Activated CD4-positive, alpha-beta T cell treated with anti-CD3 and anti-CD28 coated beads, Interleukin-2, amount 10 ng/mL, durations not matched to agents 7 days and 5 days (primary cell): ENCODE measurements around the gene PXDN. TPM values are rescaled to one million over a fixed set of nuclear protein-coding genes. Genes with fewer than 3 reads are reported as not detected.
"Not testable (repeated sequence)": the region's sequence is repeated elsewhere in the genome, so short reads cannot be mapped to it uniquely, and the experiment has no call there.

Source experiments
- CTCF ChIA-PET: fragments of 350-600 bp; sonication (Branson Sonifier 250); formaldehyde crosslinking; loops from one replicate; lab custom pipeline; 2021; ENCODE audit warnings: antibody characterized with exemption; lab: Charles Lee
- POLR2A ChIA-PET: fragments of 350-600 bp; sonication (Branson Sonifier 250); formaldehyde crosslinking; loops from one replicate; lab custom pipeline; 2021; ENCODE audit warnings: antibody characterized with exemption; lab: Charles Lee
- DNase-seq: peaks from one replicate; pipeline ENCODE4 v3.0.0-alpha.2; 2020
- H3K27ac Mint-ChIP-seq: one replicate; pipeline ENCODE4 v1.8.0; 2021; ENCODE audit warnings: mild to moderate bottlenecking, moderate library complexity, mixed read lengths
- H3K27me3 Mint-ChIP-seq: one replicate; pipeline ENCODE4 v1.8.0; 2021; ENCODE audit warnings: mixed read lengths
- H3K36me3 Mint-ChIP-seq: one replicate; pipeline ENCODE4 v1.8.0; 2021; ENCODE audit warnings: low read depth, mixed read lengths
- H3K4me1 Mint-ChIP-seq: one replicate; pipeline ENCODE4 v1.8.0; 2021; ENCODE audit warnings: mixed read lengths
- H3K4me3 Mint-ChIP-seq: one replicate; pipeline ENCODE4 v1.8.0; 2021; ENCODE audit warnings: mild to moderate bottlenecking, moderate library complexity, mixed read lengths
- H3K9me3 Mint-ChIP-seq: one replicate; pipeline ENCODE4 v1.8.0; 2021; ENCODE audit warnings: mixed read lengths
- total RNA-seq, 2 experiments: library from RNA; stranded (reverse); gene quantifications; one replicate each; pipeline ENCODE4 v1.2.3, GENCODE V29; 2021

PXDN gene
- total RNA-seq, 2 experiments from 2014 or later, result 0.20 to 0.58 TPM

GRCh38 chr2:1728821-1729220 lies 15.5 kb downstream of the PXDN start:
- Mint-ChIP-seq H3K27me3 (no peaks in the 10 kb centered on the region), H3K4me1 (no peaks in the 10 kb centered on the region), H3K4me3 (no peak overlapping the region), H3K27ac (no peak overlapping the region), H3K36me3 (no peaks in the 10 kb centered on the region), H3K9me3 (no peaks in the 10 kb centered on the region)
- ChIA-PET POLR2A (no interaction called here), CTCF (no interaction called here)
- no peak for DNase-seq

GRCh38 chr2:1727796-1728474 lies 16.4 kb downstream of the PXDN start:
- no peaks in the 10 kb centered on the region for H3K36me3 Mint-ChIP-seq
- POLR2A ChIA-PET, result no interaction called here
- CTCF ChIA-PET, result no interaction called here
- no peaks in the 10 kb centered on the region for H3K4me1 Mint-ChIP-seq
- H3K27me3 Mint-ChIP-seq, result no peaks in the 10 kb centered on the region
- no peak for DNase-seq
- H3K27ac Mint-ChIP-seq, result no peak overlapping the region
- H3K4me3 Mint-ChIP-seq, result no peak overlapping the region
- no peaks in the 10 kb centered on the region for H3K9me3 Mint-ChIP-seq

- CTCF ChIA-PET, result no interaction called here
- no peaks in the 10 kb centered on the region for H3K4me1 Mint-ChIP-seq
- H3K27me3 Mint-ChIP-seq, result no peaks in the 10 kb centered on the region
- H3K9me3 Mint-ChIP-seq, result no peaks in the 10 kb centered on the region
- no peak overlapping the region for H3K27ac Mint-ChIP-seq
- H3K36me3 Mint-ChIP-seq, result no peaks in the 10 kb centered on the region
- H3K4me3 Mint-ChIP-seq, result no peak overlapping the region
- DNase-seq, result no peak
- POLR2A ChIA-PET, result no interaction called here
These were observed 17.1 kb downstream of the PXDN start for GRCh38 chr2:1727101-1727771.

GRCh38 chr2:1726558-1726957 lies 17.8 kb downstream of the PXDN start:
- no peak overlapping the region for H3K4me3 Mint-ChIP-seq
- DNase-seq, result no peak
- no peaks in the 10 kb centered on the region for H3K4me1 Mint-ChIP-seq
- no peaks in the 10 kb centered on the region for H3K36me3 Mint-ChIP-seq
- no peak overlapping the region for H3K27ac Mint-ChIP-seq
- CTCF ChIA-PET, result no interaction called here
- POLR2A ChIA-PET, result no interaction called here
- no peaks in the 10 kb centered on the region for H3K9me3 Mint-ChIP-seq
- H3K27me3 Mint-ChIP-seq, result no peaks in the 10 kb centered on the region

- POLR2A ChIA-PET, H3K4me1 Mint-ChIP-seq, DNase-seq, H3K4me3 Mint-ChIP-seq, H3K27ac Mint-ChIP-seq, H3K36me3 Mint-ChIP-seq, H3K27me3 Mint-ChIP-seq, H3K9me3 Mint-ChIP-seq, CTCF ChIA-PET: not testable (repeated sequence)
These were observed 20.0 kb downstream of the PXDN start for GRCh38 chr2:1724351-1724750.

GRCh38 chr2:1723397-1724042 lies 20.8 kb downstream of the PXDN start:
- POLR2A ChIA-PET, result no interaction called here
- CTCF ChIA-PET, result no interaction called here
- Mint-ChIP-seq H3K27ac (no peak overlapping the region), H3K36me3 (no peaks in the 10 kb centered on the region), H3K9me3 (no peaks in the 10 kb centered on the region), H3K4me3 (no peak overlapping the region), H3K27me3 (no peaks in the 10 kb centered on the region), H3K4me1 (no peaks in the 10 kb centered on the region)
- no peak for DNase-seq

GRCh38 chr2:1722692-1723091 lies 21.6 kb downstream of the PXDN start:
- no peaks in the 10 kb centered on the region for H3K4me1 Mint-ChIP-seq
- peaks cover 2% of the 10 kb centered on the region for H3K9me3 Mint-ChIP-seq
- DNase-seq, result no peak
- no peaks in the 10 kb centered on the region for H3K36me3 Mint-ChIP-seq
- H3K27ac Mint-ChIP-seq, result no peak overlapping the region
- POLR2A ChIA-PET, result no interaction called here
- H3K27me3 Mint-ChIP-seq, result no peaks in the 10 kb centered on the region
- CTCF ChIA-PET, result no interaction called here
- H3K4me3 Mint-ChIP-seq, result no peak overlapping the region

GRCh38 chr2:1721706-1722646 lies 22.3 kb downstream of the PXDN start:
- CTCF ChIA-PET, result no interaction called here
- H3K4me1 Mint-ChIP-seq, result no peaks in the 10 kb centered on the region
- H3K4me3 Mint-ChIP-seq, result no peak overlapping the region
- no peak for DNase-seq
- no peaks in the 10 kb centered on the region for H3K36me3 Mint-ChIP-seq
- no peak overlapping the region for H3K27ac Mint-ChIP-seq
- no peaks in the 10 kb centered on the region for H3K27me3 Mint-ChIP-seq
- POLR2A ChIA-PET, result no interaction called here
- H3K9me3 Mint-ChIP-seq, result peaks cover 2% of the 10 kb centered on the region

- CTCF ChIA-PET, result no interaction called here
- Mint-ChIP-seq H3K27me3 (no peaks in the 10 kb centered on the region), H3K36me3 (no peaks in the 10 kb centered on the region), H3K27ac (no peak overlapping the region), H3K9me3 (peaks cover 2% of the 10 kb centered on the region), H3K4me3 (no peak overlapping the region), H3K4me1 (no peaks in the 10 kb centered on the region)
- POLR2A ChIA-PET, result no interaction called here
- no peak for DNase-seq
These were observed 25.7 kb downstream of the PXDN start for GRCh38 chr2:1718339-1719220.

GRCh38 chr2:1717113-1717512 lies 27.2 kb downstream of the PXDN start:
- CTCF ChIA-PET, result no interaction called here
- Mint-ChIP-seq H3K36me3 (no peaks in the 10 kb centered on the region), H3K9me3 (peaks cover 2% of the 10 kb centered on the region), H3K27me3 (no peaks in the 10 kb centered on the region), H3K4me1 (no peaks in the 10 kb centered on the region), H3K27ac (no peak overlapping the region), H3K4me3 (no peak overlapping the region)
- no peak for DNase-seq
- POLR2A ChIA-PET, result no interaction called here

- DNase-seq, result no peak
- Mint-ChIP-seq H3K27ac (no peak overlapping the region), H3K27me3 (no peaks in the 10 kb centered on the region), H3K9me3 (peaks cover 2% of the 10 kb centered on the region), H3K4me1 (no peaks in the 10 kb centered on the region), H3K4me3 (no peak overlapping the region), H3K36me3 (no peaks in the 10 kb centered on the region)
- CTCF ChIA-PET, result no interaction called here
- POLR2A ChIA-PET, result no interaction called here
These were observed 27.9 kb downstream of the PXDN start for GRCh38 chr2:1716441-1716840.

GRCh38 chr2:1716014-1716305 lies 28.4 kb downstream of the PXDN start:
- H3K36me3 Mint-ChIP-seq, DNase-seq, H3K4me3 Mint-ChIP-seq, POLR2A ChIA-PET, H3K9me3 Mint-ChIP-seq, CTCF ChIA-PET, H3K27me3 Mint-ChIP-seq, H3K27ac Mint-ChIP-seq, H3K4me1 Mint-ChIP-seq: not testable (repeated sequence)
